ENCODE results near the gene SIRT2.

- TF ChIP-seq CTCF (IDR thresholded peaks at IDR 0.05; ENCODE audit: insufficient read depth, low read length) (no peak), POLR2AphosphoS5 (IDR thresholded peaks at IDR 0.05; ENCODE audit: low read depth) (no peak), GABPA (IDR thresholded peaks at IDR 0.05; ENCODE audit: low read depth) (no peak), REST (IDR thresholded peaks at IDR 0.05; ENCODE audit: insufficient replicate concordance, low read depth) (no peak)
These were observed 1.3 kb upstream of the SIRT2 start for GRCh38 chr19:38900743-38901190.

All from HL-60 (cell line).